Dedifferentiated amniotic fluid mesenchymal stem cell (primary cell): ENCODE results near the gene SPHK1.

Source experiments
- DNase-seq: peaks from one replicate; pipeline ENCODE4 v3.0.0-alpha.2; 2016; ENCODE audit errors: extremely low spot score

Gene SPHK1

GRCh38 chr17:76363107-76363842, 21.1 kb upstream of the SPHK1 start:
- DNase-seq: no peak

DNA sequence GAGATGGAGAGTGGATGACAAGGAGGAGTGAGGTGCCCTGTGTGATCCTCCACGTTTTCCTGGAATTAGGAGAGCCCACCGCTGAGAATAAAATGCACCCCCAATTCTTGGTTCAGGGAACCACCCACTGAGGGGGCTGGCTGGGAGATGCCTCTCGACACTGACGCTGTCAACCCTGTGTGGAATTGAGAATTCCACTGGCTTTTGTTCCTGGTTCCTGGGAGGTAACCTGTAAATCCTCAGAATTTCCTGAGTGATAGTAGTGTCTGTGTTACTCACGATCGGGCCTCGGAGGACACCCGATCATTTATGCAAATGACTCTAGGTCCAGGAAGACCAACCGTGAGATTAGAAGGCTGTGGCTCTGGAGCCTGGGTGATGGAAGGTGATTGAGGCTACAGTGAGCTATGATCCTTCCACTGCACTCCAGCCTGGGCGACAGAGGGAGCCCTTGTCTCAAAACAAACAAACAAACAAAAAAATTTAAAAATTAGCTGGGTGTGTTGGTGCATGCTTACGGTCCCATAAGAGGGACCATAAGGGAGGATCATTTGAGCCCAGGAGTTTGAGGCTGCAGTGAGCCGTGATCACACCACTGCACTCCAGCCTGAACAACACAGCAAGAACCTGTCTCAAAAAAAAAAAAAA, 19.0 kb upstream of the SPHK1 start:
- DNase-seq: no peak

- no peak for DNase-seq
Observed at GRCh38 chr17:76366247-76366646, 18.2 kb upstream of the SPHK1 start.

DNA sequence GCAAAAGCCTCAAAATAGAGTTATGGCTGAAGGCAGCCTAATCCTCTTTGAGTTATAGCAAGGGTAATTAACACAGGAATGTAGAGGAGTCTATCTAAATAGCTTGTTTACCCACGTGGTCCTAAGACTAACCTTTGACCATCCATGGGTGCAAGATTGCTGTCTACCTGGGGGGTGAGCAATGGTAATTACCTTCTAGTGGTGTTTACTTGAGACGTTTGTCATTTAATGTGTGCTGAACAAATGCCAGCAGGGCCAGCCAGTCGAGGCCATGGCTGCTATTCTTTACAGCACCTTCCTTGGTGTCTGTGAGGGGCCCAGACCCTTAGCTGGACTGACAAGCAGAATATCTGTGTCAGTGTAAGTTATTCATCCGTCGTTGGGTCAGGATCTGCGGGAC, 16.8 kb upstream of the SPHK1 start:
- DNase-seq: no peak

- no peak for DNase-seq
Observed at GRCh38 chr17:76368545-76368944, 15.9 kb upstream of the SPHK1 start.

- DNase-seq: no peak
Observed at GRCh38 chr17:76369379-76369778, 15.0 kb upstream of the SPHK1 start.

- DNase-seq: no peak
Observed at GRCh38 chr17:76369804-76370203, 14.6 kb upstream of the SPHK1 start.

GRCh38 chr17:76370261-76370993, 14.0 kb upstream of the SPHK1 start:
- peak; percentile 82 for DNase-seq

- DNase-seq: peak; percentile 18
Observed at GRCh38 chr17:76371656-76372628, 12.5 kb upstream of the SPHK1 start.

DNA sequence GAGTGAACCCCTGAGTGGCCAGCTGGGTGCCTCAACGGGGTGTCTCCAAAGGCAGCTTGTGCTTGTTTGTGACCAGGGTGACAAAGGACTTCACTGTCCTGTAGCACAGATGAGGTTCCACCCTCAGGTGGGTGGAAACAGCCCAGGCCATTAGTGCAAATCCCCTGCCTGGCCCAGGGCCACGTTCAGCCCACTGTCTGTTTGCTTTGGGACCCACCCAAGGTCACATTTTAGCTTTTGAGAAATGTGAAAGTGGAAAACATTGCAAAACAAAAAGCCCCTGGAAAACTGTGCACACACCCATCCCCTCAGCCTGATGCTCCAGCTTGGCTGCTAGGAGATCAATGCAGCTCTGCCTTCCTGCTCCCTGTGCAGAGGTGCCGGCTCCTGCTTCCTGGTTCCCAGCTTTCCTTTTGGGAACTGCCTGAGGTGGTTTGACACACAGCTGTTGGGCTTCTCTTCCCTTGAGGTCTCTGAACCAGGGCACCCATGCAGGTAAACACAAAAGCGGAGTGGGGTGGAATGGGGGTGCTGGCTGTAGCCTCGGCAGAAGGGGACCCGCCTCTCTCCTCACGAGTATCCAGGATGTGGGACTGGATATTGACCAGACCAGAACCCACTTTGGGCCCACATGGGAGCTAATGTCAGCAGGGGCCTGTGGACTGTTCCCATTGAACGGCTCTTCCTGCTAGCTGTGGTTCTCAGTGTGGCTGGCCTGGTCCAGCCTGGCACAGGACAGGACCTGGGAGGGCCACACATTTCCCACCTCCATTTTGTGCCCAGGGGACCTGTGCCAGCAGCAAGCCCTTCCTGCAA, 7.9 kb upstream of the SPHK1 start:
- DNase-seq: no peak

- DNase-seq: no peak
Observed at GRCh38 chr17:76378548-76379274, 5.7 kb upstream of the SPHK1 start.

DNA sequence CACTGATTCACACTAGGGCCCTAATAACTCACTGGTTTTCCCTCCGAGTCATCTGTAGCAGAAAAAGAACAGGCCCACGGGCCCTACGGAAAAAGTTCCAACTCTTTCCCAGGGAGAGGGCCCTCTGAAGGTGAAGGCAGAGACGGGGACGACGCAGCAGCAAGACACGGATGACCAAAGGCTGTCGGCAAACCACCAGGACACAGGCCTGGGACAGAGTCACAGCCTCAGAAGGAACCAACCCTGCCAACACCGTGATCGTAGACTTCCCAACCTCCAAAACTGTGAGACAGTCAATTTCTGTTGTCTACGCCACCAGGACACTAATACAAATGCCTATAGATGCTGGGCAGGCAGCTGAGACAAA, 5.2 kb upstream of the SPHK1 start:
- DNase-seq: no peak

- DNase-seq: no peak
Observed at GRCh38 chr17:76379646-76380376, 4.6 kb upstream of the SPHK1 start.

- DNase-seq: no peak
Observed at GRCh38 chr17:76381633-76382350, 2.6 kb upstream of the SPHK1 start.

- no peak for DNase-seq
Observed at GRCh38 chr17:76382351-76382802, 2.0 kb upstream of the SPHK1 start.

DNA sequence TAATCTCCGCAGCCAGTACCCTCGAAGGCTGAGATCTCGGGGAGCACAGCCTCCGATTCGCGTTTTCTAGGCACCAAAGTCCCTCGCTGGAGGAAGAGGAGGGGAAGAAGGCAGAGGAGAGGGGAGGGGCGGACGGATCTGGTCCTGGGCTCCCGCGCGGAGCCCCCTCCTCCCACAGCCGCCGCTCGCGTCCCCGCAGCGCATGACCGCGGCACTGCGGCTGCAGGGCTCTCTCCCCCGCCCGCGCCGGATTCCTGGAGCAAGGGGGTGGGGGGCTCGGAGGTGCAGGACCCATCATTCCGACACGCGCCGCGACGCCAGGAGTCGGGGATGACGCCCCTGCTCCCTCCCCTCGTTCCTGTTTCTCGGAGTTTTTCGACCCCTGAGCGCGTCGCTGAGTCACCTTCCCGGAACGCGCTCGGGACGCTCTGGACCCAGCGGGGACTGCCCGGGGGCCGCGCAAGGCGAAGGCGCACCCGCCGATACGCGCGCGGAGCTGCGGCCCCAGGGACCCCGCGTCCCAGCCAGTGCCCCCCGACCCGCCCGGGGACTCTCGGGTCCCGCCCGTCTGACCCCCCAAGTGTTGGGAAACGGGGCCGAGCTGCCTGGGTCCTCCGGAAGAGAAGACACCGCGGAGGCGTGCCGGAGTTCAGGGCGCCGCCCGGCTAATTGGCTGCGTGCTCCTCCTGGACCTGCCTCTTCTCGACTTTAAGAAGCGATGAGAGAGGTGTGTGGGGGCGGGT, 1.4 kb upstream of the SPHK1 start:
- peak; percentile 16 for DNase-seq

DNA sequence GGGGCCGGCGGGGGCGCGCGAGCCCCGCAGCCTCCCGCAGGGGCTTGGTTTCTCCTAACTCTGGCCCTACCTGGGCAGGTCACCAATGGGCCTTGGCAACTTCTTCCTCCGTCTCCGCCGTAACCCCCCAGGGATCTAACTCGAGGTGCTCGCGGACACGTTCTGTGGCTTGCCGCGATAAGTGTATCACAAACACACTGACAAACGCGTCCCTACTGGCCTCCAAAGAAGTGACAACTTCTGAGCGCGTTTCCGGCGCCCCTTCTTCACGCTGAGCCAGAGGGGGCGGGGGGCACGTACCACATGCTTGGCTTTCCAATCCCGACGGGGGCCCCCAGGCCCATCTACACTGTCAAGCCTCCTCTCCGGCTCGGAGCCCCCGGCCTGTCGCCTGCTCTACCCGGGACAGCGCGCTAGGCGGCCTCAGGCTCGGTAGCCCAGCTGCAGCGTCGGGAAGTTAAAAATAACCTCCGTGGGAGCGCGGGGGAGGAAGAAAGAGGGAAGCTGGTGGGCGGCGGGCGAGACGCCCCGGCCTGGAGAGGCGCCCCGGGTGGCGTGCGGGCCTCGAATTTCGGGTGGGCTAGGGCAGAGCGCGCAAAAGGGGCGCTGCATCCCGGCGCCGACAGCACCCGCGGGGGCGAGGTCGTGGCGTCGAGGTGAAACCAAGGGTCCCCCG, 725 bp upstream of the SPHK1 start:
- DNase-seq: peak; percentile 27
